Measurements from ENCODE around the gene LINS1. TPM values are rescaled to one million over a fixed set of nuclear protein-coding genes. Genes with fewer than 3 reads are reported as not detected.

LINS1 gene
- polyA plus RNA-seq, 1 donor (not counting 4 experiments of a cell fraction or from before 2014, with no cell fraction given): 19.4 TPM

- Histone ChIP-seq H3K79me2 (ENCODE audit: control insufficient read depth, insufficient read depth, low read length) (no peaks in the 10 kb centered on the region), H3K4me2 (ENCODE audit: control insufficient read depth, extremely low read depth, insufficient read depth, low read depth, low read length) (no peak overlapping the region), H3K9ac (ENCODE audit: control insufficient read depth, extremely low read depth, insufficient read depth, low read length) (no peak overlapping the region), H4K20me1 (ENCODE audit: control insufficient read depth, extremely low read depth, insufficient read depth, low read length) (no peaks in the 10 kb centered on the region), H2AFZ (ENCODE audit: control insufficient read depth, low read length) (no peak overlapping the region), H3K9me3 (ENCODE audit: control insufficient read depth, low read depth, low read length) (no peaks in the 10 kb centered on the region), H3K27me3 (ENCODE audit: control insufficient read depth, extremely low read depth, insufficient read depth, low read length) (no peaks in the 10 kb centered on the region), H3K9me1 (ENCODE audit: control insufficient read depth, extremely low read depth, insufficient read depth, low read length) (no peaks in the 10 kb centered on the region), H3K4me3 (ENCODE audit: control insufficient read depth in 2 of 3, extremely low read depth in 1 of 3, insufficient read depth in 2 of 3, low read depth in 1 of 3, low read length in 3 of 3) (no peak overlapping the region), H3K4me1 (ENCODE audit: control insufficient read depth, extremely low read depth, insufficient read depth, low read length) (peaks cover 20% of the 10 kb centered on the region), H3K27ac (ENCODE audit: control insufficient read depth, insufficient read depth, low read length) (no peak overlapping the region), H3K36me3 (ENCODE audit: control insufficient read depth in 2 of 2, extremely low read depth in 1 of 2, insufficient read depth in 2 of 2, low read length in 2 of 2) (no peaks in the 10 kb centered on the region)
- no peak for FAIRE-seq
- dilution Hi-C loops (cut with MboI; ENCODE audit: extremely low pct_ligation_motif_present, low sequenced_read_pairs): no loop called here
- no peak for DNase-seq (ENCODE audit: low read depth, low spot score)
- no peak for TF ChIP-seq EZH2 (IDR thresholded peaks at IDR 0.05; ENCODE audit: low read length)
- TF ChIP-seq CTCF (optimal IDR thresholded peaks at IDR 0.05 in 1 of 3, IDR thresholded peaks at IDR 0.05 in 1 of 3, conservative IDR thresholded peaks at IDR 0.05 in 1 of 3; ENCODE audit: extremely low read depth in 1 of 3, insufficient read depth in 2 of 3, low read length in 3 of 3): no peak
Measured at GRCh38 chr15:100533886-100534285, 68.1 kb downstream of the LINS1 start.

GRCh38 chr15:100531823-100532327, 70.1 kb downstream of the LINS1 start:
- no peak overlapping the region for H3K4me2 ChIP-seq (ENCODE audit: control insufficient read depth, extremely low read depth, insufficient read depth, low read depth, low read length)
- no peak overlapping the region for H3K9ac ChIP-seq (ENCODE audit: control insufficient read depth, extremely low read depth, insufficient read depth, low read length)
- H3K9me1 ChIP-seq (ENCODE audit: control insufficient read depth, extremely low read depth, insufficient read depth, low read length): no peaks in the 10 kb centered on the region
- DNase-seq (ENCODE audit: low read depth, low spot score): no peak
- H3K27me3 ChIP-seq (ENCODE audit: control insufficient read depth, extremely low read depth, insufficient read depth, low read length): no peaks in the 10 kb centered on the region
- no peaks in the 10 kb centered on the region for H3K36me3 ChIP-seq (ENCODE audit: control insufficient read depth in 2 of 2, extremely low read depth in 1 of 2, insufficient read depth in 2 of 2, low read length in 2 of 2)
- TF ChIP-seq EZH2 (IDR thresholded peaks at IDR 0.05; ENCODE audit: low read length): no peak
- no peak for TF ChIP-seq CTCF (optimal IDR thresholded peaks at IDR 0.05 in 1 of 3, IDR thresholded peaks at IDR 0.05 in 1 of 3, conservative IDR thresholded peaks at IDR 0.05 in 1 of 3; ENCODE audit: extremely low read depth in 1 of 3, insufficient read depth in 2 of 3, low read length in 3 of 3)
- H4K20me1 ChIP-seq (ENCODE audit: control insufficient read depth, extremely low read depth, insufficient read depth, low read length): no peaks in the 10 kb centered on the region
- no peak overlapping the region for H3K27ac ChIP-seq (ENCODE audit: control insufficient read depth, insufficient read depth, low read length)
- H3K4me1 ChIP-seq (ENCODE audit: control insufficient read depth, extremely low read depth, insufficient read depth, low read length): peaks cover 23% of the 10 kb centered on the region
- H3K4me3 ChIP-seq (ENCODE audit: control insufficient read depth in 2 of 3, extremely low read depth in 1 of 3, insufficient read depth in 2 of 3, low read depth in 1 of 3, low read length in 3 of 3): no peak overlapping the region
- no peaks in the 10 kb centered on the region for H3K9me3 ChIP-seq (ENCODE audit: control insufficient read depth, low read depth, low read length)
- no peak for FAIRE-seq
- H3K79me2 ChIP-seq (ENCODE audit: control insufficient read depth, insufficient read depth, low read length): no peaks in the 10 kb centered on the region
- dilution Hi-C loops (cut with MboI; ENCODE audit: extremely low pct_ligation_motif_present, low sequenced_read_pairs): no loop called here
- H2AFZ ChIP-seq (ENCODE audit: control insufficient read depth, low read length): no peak overlapping the region

Measured in keratinocyte (primary cell).